SIG-M5 treated with dmso at 0.1 percent for 504 hours (cell line): ENCODE measurements around the gene CSNK2A1.
"Not testable (repeated sequence)": the region's sequence is repeated elsewhere in the genome, so short reads cannot be mapped to it uniquely, and the experiment has no call there.

Source experiments
- DNase-seq: peaks from one replicate; lab custom pipeline; 2025; ENCODE audit not compliant: unreplicated experiment; lab: John Stamatoyannopoulos, UW

The CSNK2A1 gene

GRCh38 chr20:461254-462198 is 82.1 kb downstream of the CSNK2A1 start:
- peak; percentile 41 for DNase-seq

GRCh38 chr20:460707-461106 is 82.9 kb downstream of the CSNK2A1 start:
- DNase-seq, result peak; percentile 25

DNA sequence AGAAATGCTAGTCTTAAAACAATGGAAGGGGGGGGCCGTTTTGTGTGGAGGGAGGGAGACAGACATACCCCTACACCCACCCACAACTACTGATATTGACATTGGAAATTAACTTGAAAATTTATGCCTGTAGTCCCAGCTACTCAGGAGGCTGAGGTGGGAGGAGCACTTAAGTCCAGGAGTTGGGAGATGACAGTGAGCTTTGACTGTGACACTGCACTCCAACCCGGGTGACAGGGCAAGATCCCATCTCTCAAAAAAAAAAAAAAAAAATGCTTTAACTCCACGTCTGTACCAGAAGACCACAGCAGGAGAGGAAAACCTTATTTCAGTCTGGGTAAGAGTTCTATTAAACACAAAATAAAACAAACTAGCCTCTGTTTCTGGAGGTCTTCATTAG is 83.4 kb downstream of the CSNK2A1 start:
- DNase-seq, result no peak

GRCh38 chr20:458776-459175 is 84.8 kb downstream of the CSNK2A1 start:
- no peak for DNase-seq

- no peak for DNase-seq
Observed at GRCh38 chr20:454951-455350, 88.6 kb downstream of the CSNK2A1 start.

- DNase-seq, result not testable (repeated sequence)
Observed at GRCh38 chr20:452021-452420, 91.6 kb downstream of the CSNK2A1 start.

DNA sequence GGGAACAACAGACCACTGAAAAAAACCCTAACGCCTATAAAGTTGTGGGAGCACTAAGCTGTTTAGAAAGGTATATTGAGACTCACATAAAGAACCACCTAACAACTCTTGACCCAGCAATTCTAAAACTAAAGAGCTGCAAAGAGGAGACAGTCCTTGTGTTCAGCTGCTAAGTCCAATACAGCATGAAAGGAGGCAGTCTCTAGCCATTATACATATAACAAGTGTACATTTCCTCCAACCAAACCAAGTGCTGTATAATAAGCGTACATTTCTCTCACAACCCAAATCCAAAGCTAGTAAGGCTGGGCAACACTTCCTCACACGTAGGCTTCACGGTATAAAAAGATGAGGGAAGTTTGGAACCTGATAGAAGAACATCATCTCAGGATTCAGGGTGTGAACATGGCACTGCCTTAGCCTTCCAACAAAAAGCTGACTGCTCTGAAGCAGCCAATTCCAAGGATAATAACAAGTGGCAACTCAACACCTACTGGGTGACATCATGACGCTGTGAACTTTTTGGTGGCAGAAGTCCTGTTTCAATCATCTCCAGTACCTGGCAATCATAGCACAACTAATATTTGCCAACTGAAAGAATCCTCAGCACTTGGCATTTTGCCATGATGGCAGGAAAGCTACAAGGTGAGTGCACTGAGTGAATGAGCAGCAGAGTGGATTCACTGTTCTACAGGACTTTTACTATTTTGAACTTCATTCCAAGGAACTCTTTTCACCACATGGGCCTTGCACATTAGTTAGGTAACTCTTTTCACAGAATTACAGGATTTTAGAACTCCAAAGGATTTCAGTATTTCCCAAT is 97.9 kb downstream of the CSNK2A1 start:
- DNase-seq, result no peak

- DNase-seq, result no peak
Observed at GRCh38 chr20:444862-445426, 98.6 kb downstream of the CSNK2A1 start.

DNA sequence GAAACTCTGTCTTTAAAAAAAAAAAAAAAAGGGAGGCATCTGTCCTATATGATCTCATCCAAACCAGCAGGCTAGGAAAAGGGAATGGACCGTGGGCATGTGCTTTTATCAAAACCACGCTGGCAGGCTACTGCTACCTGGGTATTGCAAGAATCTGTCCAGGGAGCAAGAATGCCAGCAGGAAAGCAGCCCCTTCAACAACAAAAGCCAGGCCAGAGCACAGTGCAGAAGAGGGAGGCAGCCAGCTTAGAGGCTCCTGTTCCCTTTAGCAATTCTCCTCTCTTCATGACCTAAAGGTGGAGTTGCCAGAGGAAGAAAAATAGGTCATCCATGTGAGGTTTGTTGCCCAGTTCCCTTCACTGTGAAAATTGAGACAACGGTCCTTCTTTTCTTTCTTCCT is 99.5 kb downstream of the CSNK2A1 start:
- DNase-seq, result no peak

GRCh38 chr20:443223-443775 is 100.3 kb downstream of the CSNK2A1 start:
- DNase-seq, result no peak

GRCh38 chr20:440636-441035 is 103.0 kb downstream of the CSNK2A1 start:
- DNase-seq, result no peak

- no peak for DNase-seq
Observed at GRCh38 chr20:440148-440547, 103.4 kb downstream of the CSNK2A1 start.

DNA sequence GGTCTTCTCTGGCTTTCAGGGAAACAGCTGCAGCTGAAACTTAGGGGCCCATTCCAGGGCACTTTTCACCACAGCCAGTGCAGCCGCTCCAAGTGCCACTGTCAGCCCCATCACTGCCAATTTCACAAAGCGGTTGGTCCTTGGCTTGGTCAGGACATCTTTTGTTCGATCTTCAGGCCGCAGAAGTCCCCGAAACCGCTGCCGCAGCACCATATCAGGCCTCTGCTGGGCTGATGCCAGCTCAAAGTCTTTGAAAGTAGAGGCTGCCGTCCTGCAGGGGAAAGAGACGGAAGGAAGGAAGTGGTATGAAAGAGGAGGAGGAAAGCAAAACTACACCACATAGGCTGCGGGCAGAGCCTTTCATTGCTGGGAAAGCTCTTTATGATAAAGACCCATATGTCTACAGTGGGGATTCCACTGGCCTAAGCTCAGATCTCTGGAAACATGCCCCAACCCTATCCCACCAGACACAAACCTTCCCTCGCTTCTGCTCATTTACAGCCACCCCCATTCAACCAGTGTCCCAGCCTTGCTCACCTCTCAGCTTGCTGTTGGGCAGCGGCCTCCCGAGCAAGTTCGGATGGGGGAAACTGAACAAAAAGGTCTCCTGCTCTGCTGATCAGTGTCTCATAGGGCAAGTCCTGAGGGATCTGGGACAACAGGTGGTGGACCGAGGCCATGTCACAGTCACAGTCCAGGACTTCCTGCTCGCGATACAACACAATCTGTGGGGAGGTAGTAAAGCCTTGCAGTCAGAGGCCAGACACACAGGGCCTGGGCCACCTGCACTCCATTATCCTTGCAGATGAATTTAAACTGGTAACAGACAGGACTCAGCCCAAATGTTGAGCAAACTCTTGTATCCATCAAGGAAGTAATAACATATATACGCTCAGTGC is 104.8 kb downstream of the CSNK2A1 start:
- DNase-seq, result no peak

GRCh38 chr20:437787-438486 is 105.7 kb downstream of the CSNK2A1 start:
- no peak for DNase-seq

- no peak for DNase-seq
Observed at GRCh38 chr20:436476-436875, 107.1 kb downstream of the CSNK2A1 start.

DNA sequence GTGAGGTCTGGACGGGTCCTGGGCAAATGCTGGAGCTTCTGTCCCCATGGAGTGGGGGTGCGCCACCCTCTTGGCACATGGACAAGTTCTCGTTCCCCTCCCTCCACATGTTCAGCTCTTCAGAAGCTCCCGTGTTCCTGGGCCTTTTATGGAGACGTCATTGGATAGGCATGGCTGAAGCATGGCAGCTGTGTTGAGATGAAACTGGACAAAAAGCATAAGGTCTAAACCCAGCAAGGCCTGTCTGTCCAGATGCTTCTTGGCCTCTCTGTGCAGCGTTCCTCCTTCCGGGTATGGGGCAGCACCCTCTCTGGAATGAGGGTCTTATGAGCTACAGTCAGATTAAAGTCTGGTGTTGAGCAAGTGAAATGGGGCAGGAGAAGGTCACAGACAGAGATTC is 108.0 kb downstream of the CSNK2A1 start:
- DNase-seq, result no peak

DNA sequence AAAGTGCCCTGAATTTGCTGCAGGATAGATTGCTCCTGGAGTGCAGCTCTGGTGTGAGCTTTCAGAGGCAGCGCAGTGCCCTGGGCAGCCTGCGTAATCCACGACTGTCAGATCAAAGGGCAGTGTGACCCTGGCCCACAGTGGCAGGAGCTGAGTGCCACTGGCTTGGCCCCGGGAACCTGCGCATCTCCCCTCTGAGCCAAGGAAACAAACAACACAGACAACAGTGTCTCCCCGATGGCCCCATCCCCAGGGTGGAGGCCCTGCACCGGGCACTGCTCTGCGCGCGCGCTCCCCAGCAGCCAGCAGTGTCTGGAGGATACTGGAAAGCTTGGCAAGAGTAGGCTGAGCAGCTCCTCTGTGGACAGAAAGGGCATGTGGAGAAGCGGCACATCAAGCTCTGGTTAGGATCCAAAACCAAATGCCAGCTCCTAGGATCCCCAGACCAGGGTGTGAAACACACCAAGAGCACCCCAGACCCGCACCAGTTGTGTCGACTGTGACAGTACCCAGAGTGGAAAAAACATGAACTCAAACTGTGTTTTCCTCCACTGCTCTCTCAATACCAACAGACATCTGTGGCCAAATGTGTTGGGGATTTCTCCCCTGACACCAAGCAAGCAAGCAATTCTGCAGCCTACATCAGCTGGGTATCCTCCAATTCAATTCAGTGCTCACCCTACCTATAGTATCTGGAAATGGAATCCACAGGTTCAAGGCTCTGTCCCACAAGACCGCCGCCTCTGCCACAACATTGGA is 108.8 kb downstream of the CSNK2A1 start:
- DNase-seq, result no peak

GRCh38 chr20:434221-434620 is 109.4 kb downstream of the CSNK2A1 start:
- DNase-seq, result no peak
